HEK293 (cell line): ENCODE results near the gene SLC13A3.

Experiments
- CTCF ChIP-seq: fragments of 450-650 bp; formaldehyde crosslinking; IDR thresholded peaks from 2 replicates; pipeline ENCODE4 v1.5.1; 2016; ENCODE audit warnings: missing biosample characterization, missing genetic modification characterization
- HOXD13 ChIP-seq: sonication (generic); formaldehyde crosslinking; IDR thresholded peaks from 2 replicates; pipeline ENCODE4 v1.8.0; 2022; ENCODE audit warnings: missing genetic modification reagents, borderline replicate concordance
- KLF9 ChIP-seq: fragments of 450-650 bp; formaldehyde crosslinking; IDR thresholded peaks from 2 replicates; pipeline ENCODE4 v1.5.1; 2016; ENCODE audit warnings: missing biosample characterization, missing genetic modification characterization, low read depth
- PATZ1 ChIP-seq: fragments of 450-650 bp; formaldehyde crosslinking; IDR thresholded peaks from 2 replicates; pipeline ENCODE4 v1.5.1; 2016; ENCODE audit warnings: missing biosample characterization, missing genetic modification characterization
- PBX3 ChIP-seq: sonication (generic); formaldehyde crosslinking; IDR thresholded peaks from 2 replicates; pipeline ENCODE4 v1.8.1; 2022; ENCODE audit warnings: mild to moderate bottlenecking, moderate library complexity, missing genetic modification reagents
- REST ChIP-seq: fragments of 450-650 bp; formaldehyde crosslinking; IDR thresholded peaks from 2 replicates; pipeline ENCODE4 v1.5.1; 2016; ENCODE audit warnings: missing biosample characterization, missing genetic modification characterization
- TRIM28 ChIP-seq: IDR thresholded peaks from 2 replicates; pipeline ENCODE4 v1.6.1; 2011; ENCODE audit warnings: low read length, control low read depth, borderline replicate concordance
- YY1 ChIP-seq: fragments of 450-650 bp; formaldehyde crosslinking; IDR thresholded peaks from 2 replicates; pipeline ENCODE4 v1.5.1; 2018; ENCODE audit warnings: missing biosample characterization, missing genetic modification characterization
- ZBTB26 ChIP-seq: fragments of 450-650 bp; formaldehyde crosslinking; optimal IDR thresholded peaks from 2 replicates; pipeline ENCODE3; 2016; ENCODE audit warnings: missing biosample characterization, mild to moderate bottlenecking, missing genetic modification characterization
- ZBTB7A ChIP-seq: fragments of 450-650 bp; formaldehyde crosslinking; IDR thresholded peaks from 2 replicates; pipeline ENCODE4 v1.5.1; 2016; ENCODE audit warnings: low read depth, missing biosample characterization, missing genetic modification characterization
- ZNF184 ChIP-seq: fragments of 450-650 bp; IDR thresholded peaks from 2 replicates; pipeline ENCODE4 v1.5.1; 2018; ENCODE audit warnings: missing biosample characterization, mild to moderate bottlenecking, missing genetic modification characterization
- ZNF76 ChIP-seq: fragments of 450-650 bp; formaldehyde crosslinking; IDR thresholded peaks from 2 replicates; pipeline ENCODE4; 2016; ENCODE audit warnings: low read depth, missing biosample characterization, missing genetic modification characterization, borderline replicate concordance
- ZNF837 ChIP-seq: fragments of 450-650 bp; formaldehyde crosslinking; IDR thresholded peaks from 2 replicates; pipeline ENCODE4 v1.5.1; 2016; ENCODE audit warnings: missing biosample characterization, missing genetic modification characterization

- TF ChIP-seq HOXD13 (CRISPR knock-in tag): no peak
- no peak for TF ChIP-seq CTCF (tag by site-specific recombination)
- TF ChIP-seq ZNF184 (tag by site-specific recombination): no peak
- no peak for TF ChIP-seq PBX3 (CRISPR knock-in tag)
- no peak for TF ChIP-seq KLF9 (tag by site-specific recombination)
- no peak for TF ChIP-seq ZBTB26 (tag by site-specific recombination)
- no peak for TF ChIP-seq REST (tag by site-specific recombination)
- TF ChIP-seq ZNF837 (tag by site-specific recombination): no peak
- TF ChIP-seq ZNF76 (tag by site-specific recombination): no peak
- TF ChIP-seq TRIM28: no peak
- no peak for TF ChIP-seq PATZ1
- TF ChIP-seq YY1 (tag by site-specific recombination): no peak
- no peak for TF ChIP-seq ZBTB7A
Observed at GRCh38 chr20:46637020-46637419, 14.2 kb downstream of the SLC13A3 start.
